ENCODE results near the gene TTC3. TPM values are rescaled to one million over a fixed set of nuclear protein-coding genes. Genes with fewer than 3 reads are reported as not detected.
A peak's percentile ranks its signal among the peaks of the same experiment; 100 is the strongest.

TTC3 gene
- total and polyA plus RNA-seq, 2 of the 13 experiments (the other 11 are each of a cell fraction or from before 2014, with no cell fraction given) = 55.7 to 108 TPM

DNA sequence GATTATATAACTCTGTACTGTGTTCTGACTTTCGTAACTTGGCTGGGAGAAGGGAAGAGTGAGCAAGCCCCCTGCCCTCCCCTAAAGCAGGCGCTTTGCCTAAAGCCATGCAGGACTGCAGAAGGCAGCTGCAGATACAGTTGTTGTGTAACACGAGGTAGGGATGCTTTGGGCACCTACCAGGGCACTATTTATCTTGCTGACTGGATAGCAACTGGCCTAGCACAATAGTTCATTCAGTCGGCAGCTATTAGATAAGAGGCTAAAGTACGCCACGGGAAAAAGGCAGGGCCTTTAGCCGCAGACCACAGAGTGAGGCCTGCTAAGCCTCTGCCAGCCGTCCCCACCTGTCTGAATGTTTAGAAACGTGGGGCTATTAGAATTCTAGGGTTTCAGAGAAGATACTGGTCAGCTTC is 80.9 kb downstream of the TTC3 start (continued):
- TF ChIP-seq, protein P1, sequence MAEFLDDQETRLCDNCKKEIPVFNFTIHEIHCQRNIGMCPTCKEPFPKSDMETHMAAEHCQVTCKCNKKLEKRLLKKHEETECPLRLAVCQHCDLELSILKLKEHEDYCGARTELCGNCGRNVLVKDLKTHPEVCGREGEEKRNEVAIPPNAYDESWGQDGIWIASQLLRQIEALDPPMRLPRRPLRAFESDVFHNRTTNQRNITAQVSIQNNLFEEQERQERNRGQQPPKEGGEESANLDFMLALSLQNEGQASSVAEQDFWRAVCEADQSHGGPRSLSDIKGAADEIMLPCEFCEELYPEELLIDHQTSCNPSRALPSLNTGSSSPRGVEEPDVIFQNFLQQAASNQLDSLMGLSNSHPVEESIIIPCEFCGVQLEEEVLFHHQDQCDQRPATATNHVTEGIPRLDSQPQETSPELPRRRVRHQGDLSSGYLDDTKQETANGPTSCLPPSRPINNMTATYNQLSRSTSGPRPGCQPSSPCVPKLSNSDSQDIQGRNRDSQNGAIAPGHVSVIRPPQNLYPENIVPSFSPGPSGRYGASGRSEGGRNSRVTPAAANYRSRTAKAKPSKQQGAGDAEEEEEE (CRISPR knock-in tag; IDR thresholded peaks at IDR 0.05; ENCODE audit: borderline replicate concordance) = no peak
- TF ChIP-seq MED1 (CRISPR knock-in tag; IDR thresholded peaks at IDR 0.05) = peak; percentile 79
- peak; percentile 70; the same call in 1 of the 2 replicates for TF ChIP-seq ZBTB20 (CRISPR knock-in tag; IDR thresholded peaks at IDR 0.05; ENCODE audit: borderline replicate concordance, low read depth)
- no peak for TF ChIP-seq ZNF121 (CRISPR knock-in tag; IDR thresholded peaks at IDR 0.05)
- no peak for TF ChIP-seq ZBTB3 (CRISPR knock-in tag; IDR thresholded peaks at IDR 0.05; ENCODE audit: borderline replicate concordance, low read depth)
- TF ChIP-seq KDM1A (CRISPR knock-in tag; IDR thresholded peaks at IDR 0.05) = peak; percentile 91
- TF ChIP-seq ZMYM3 (CRISPR knock-in tag; IDR thresholded peaks at IDR 0.05) = peak; percentile 63; the same call in 1 of the 2 replicates
- no peak for TF ChIP-seq NFIB (CRISPR knock-in tag; IDR thresholded peaks at IDR 0.05; ENCODE audit: borderline replicate concordance)
- TF ChIP-seq ZNF790 (CRISPR knock-in tag; IDR thresholded peaks at IDR 0.05; ENCODE audit: borderline replicate concordance) = no peak
- no peak for TF ChIP-seq SOX6 (IDR thresholded peaks at IDR 0.05)
- TF ChIP-seq SOX6 (CRISPR knock-in tag; IDR thresholded peaks at IDR 0.05) = peak; percentile 91
- TF ChIP-seq REPIN1 (CRISPR knock-in tag; IDR thresholded peaks at IDR 0.05; ENCODE audit: borderline replicate concordance, low read depth) = peak; percentile 91; the same call in 1 of the 2 replicates
- TF ChIP-seq, protein P2, sequence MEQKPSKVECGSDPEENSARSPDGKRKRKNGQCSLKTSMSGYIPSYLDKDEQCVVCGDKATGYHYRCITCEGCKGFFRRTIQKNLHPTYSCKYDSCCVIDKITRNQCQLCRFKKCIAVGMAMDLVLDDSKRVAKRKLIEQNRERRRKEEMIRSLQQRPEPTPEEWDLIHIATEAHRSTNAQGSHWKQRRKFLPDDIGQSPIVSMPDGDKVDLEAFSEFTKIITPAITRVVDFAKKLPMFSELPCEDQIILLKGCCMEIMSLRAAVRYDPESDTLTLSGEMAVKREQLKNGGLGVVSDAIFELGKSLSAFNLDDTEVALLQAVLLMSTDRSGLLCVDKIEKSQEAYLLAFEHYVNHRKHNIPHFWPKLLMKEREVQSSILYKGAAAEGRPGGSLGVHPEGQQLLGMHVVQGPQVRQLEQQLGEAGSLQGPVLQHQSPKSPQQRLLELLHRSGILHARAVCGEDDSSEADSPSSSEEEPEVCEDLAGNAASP (CRISPR knock-in tag; IDR thresholded peaks at IDR 0.05; ENCODE audit: borderline replicate concordance) = peak; percentile 93
- no peak for TF ChIP-seq ZBED4 (CRISPR knock-in tag; IDR thresholded peaks at IDR 0.05; ENCODE audit: borderline replicate concordance)
- peak; percentile 47; the same call in 1 of the 2 replicates for TF ChIP-seq KMT2B (CRISPR knock-in tag; IDR thresholded peaks at IDR 0.05)
- TF ChIP-seq CBX2 (IDR thresholded peaks at IDR 0.05; ENCODE audit: low read depth, low read length) = no peak
- TF ChIP-seq CBX2 (CRISPR knock-in tag; IDR thresholded peaks at IDR 0.05; ENCODE audit: low read depth) = no peak
- TF ChIP-seq, protein P3, sequence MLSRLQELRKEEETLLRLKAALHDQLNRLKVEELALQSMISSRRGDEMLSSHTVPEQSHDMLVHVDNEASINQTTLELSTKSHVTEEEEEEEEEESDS (CRISPR knock-in tag; IDR thresholded peaks at IDR 0.05; ENCODE audit: borderline replicate concordance) = no peak; the same call in 1 of the 2 replicates
- peak; percentile 54; the same call in 1 of the 2 replicates for TF ChIP-seq CBX5 (CRISPR knock-in tag; IDR thresholded peaks at IDR 0.05; ENCODE audit: borderline replicate concordance)
- peak; percentile 76 for TF ChIP-seq ZMYM4 (CRISPR knock-in tag; IDR thresholded peaks at IDR 0.05)
- TF ChIP-seq PHF8 (CRISPR knock-in tag; IDR thresholded peaks at IDR 0.05) = peak; percentile 21; the same call in 1 of the 2 replicates
- TF ChIP-seq UBTF (CRISPR knock-in tag; IDR thresholded peaks at IDR 0.05) = peak; percentile 73

Measured in HepG2 (cell line).